Cerebellar cortex (tissue), 1 donor: ENCODE results near the gene KLC4.
"Not testable (repeated sequence)": the region's sequence is repeated elsewhere in the genome, so short reads cannot be mapped to it uniquely, and the experiment has no call there.

ENCODE experiments used
- DNase-seq: peaks from one replicate; pipeline ENCODE4 v3.0.0-alpha.2; 2015; ENCODE audit warnings: low spot score

KLC4 gene

GRCh38 chr6:43070028-43070632 lies 10.7 kb downstream of the KLC4 start:
- DNase-seq = peak; percentile 64

- no peak for DNase-seq
Observed at GRCh38 chr6:43074847-43075669, 15.6 kb downstream of the KLC4 start.

- peak; percentile 75 for DNase-seq
Observed at GRCh38 chr6:43075670-43076463, 16.4 kb downstream of the KLC4 start, which contains the start of gene PTK7. Gene PTK7 (plus strand): TSS chr6:43076314. CDS start chr6:43076489, 175 bp downstream.

GRCh38 chr6:43076464-43077332 lies 17.3 kb downstream of the KLC4 start:
- DNase-seq = peak; percentile 48

- DNase-seq = no peak
Observed at GRCh38 chr6:43077333-43077809, 17.9 kb downstream of the KLC4 start.

GRCh38 chr6:43077981-43078511 lies 18.6 kb downstream of the KLC4 start:
- DNase-seq = no peak

- DNase-seq = no peak
Observed at GRCh38 chr6:43078691-43079090, 19.3 kb downstream of the KLC4 start.

- DNase-seq = no peak
Observed at GRCh38 chr6:43081043-43081442, 21.6 kb downstream of the KLC4 start.

- DNase-seq = not testable (repeated sequence)
Observed at GRCh38 chr6:43081922-43082321, 22.5 kb downstream of the KLC4 start.

- DNase-seq = no peak
Observed at GRCh38 chr6:43082806-43083655, 23.6 kb downstream of the KLC4 start.

GRCh38 chr6:43086022-43086658 lies 26.7 kb downstream of the KLC4 start:
- DNase-seq = no peak

- DNase-seq = no peak
Observed at GRCh38 chr6:43088654-43089056, 29.2 kb downstream of the KLC4 start.

GRCh38 chr6:43089467-43089866 lies 30.0 kb downstream of the KLC4 start:
- no peak for DNase-seq

GRCh38 chr6:43089874-43090558 lies 30.6 kb downstream of the KLC4 start:
- peak; percentile 40 for DNase-seq

GRCh38 chr6:43090559-43090956 lies 31.1 kb downstream of the KLC4 start:
- DNase-seq = peak; percentile 50

GRCh38 chr6:43091020-43091419 lies 31.6 kb downstream of the KLC4 start:
- DNase-seq = no peak

- no peak for DNase-seq
Observed at GRCh38 chr6:43091436-43091991, 32.1 kb downstream of the KLC4 start.

- DNase-seq = no peak
Observed at GRCh38 chr6:43092635-43093034, 33.2 kb downstream of the KLC4 start.
